ENCODE data around the gene TRPM8.

GRCh38 chr2:233871432-233871831, 45.7 kb upstream of the TRPM8 start:
- TF ChIP-seq CTCF (IDR thresholded peaks at IDR 0.05) (no peak), POLR2A (IDR thresholded peaks at IDR 0.05) (no peak)

Data from uterus (tissue), 2 donors.